Breast epithelium (tissue), 3 donors: ENCODE measurements around the gene SLC39A2.

Source experiments
- CTCF ChIP-seq, 3 donors: fragments of 450-650 bp; IDR thresholded peaks; one replicate each; pipeline ENCODE4 v1.5.1; 2016 to 2017; ENCODE audit warnings: antibody characterized with exemption in 3 of 3, mild to moderate bottlenecking in 3 of 3, moderate library complexity in 3 of 3
- POLR2A ChIP-seq: fragments of 450-650 bp; IDR thresholded peaks from one replicate; pipeline ENCODE4 v1.6.1; 2016; ENCODE audit warnings: antibody characterized with exemption, mild to moderate bottlenecking, moderate library complexity
- POLR2AphosphoS5 ChIP-seq, 3 donors: sonication (generic); formaldehyde crosslinking; IDR thresholded peaks; one replicate each; pipeline ENCODE4 v1.6.1; 2017; ENCODE audit warnings: antibody characterized with exemption in 3 of 3

DNA sequence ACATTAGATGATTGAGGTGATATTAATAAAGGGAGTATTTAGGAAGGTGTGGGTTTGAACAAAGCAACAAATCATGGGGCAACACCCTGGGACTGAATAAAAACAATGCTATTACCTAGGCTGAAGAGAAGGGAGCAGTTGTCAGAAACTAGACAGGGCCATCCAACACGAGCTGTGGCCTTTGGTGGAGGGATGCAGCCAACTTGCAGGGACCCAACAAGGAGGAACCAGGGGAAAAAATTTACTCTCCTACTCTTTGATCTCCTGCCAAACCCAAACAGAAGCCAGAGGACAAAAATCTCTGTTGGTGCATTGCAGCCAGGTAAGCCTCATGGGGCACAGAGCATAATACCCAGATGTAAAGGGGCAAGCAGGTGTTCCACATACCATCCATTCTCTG lies 12.0 kb downstream of the SLC39A2 start:
- no peak for TF ChIP-seq CTCF (IDR thresholded peaks at IDR 0.05)
- TF ChIP-seq POLR2A = no peak
- TF ChIP-seq POLR2AphosphoS5 (IDR thresholded peaks at IDR 0.05) = no peak
